HEK293T (cell line): ENCODE data around the gene LSM2.

Source experiments
- CTCF ChIA-PET: fragments of 350-600 bp; formaldehyde crosslinking; extraction: SDS; loops from one replicate; lab custom pipeline; 2021; ENCODE audit warnings: antibody characterized with exemption, inconsistent platforms; lab: Yijun Ruan, JAX
- POLR2A ChIA-PET: fragments of 350-600 bp; formaldehyde crosslinking; extraction: SDS; loops from one replicate; lab custom pipeline; 2020; ENCODE audit warnings: antibody characterized with exemption, inconsistent platforms; lab: Yijun Ruan, JAX
- DNase-seq: peaks from one replicate; pipeline ENCODE4 v3.0.0; 2012; ENCODE audit warnings: mixed read lengths; ENCODE audit errors: extremely low spot score
- ARNT ChIP-seq: fragments of 450-650 bp; IDR thresholded peaks from 2 replicates; pipeline ENCODE4 v1.6.1; 2017; ENCODE audit warnings: mild to moderate bottlenecking
- BHLHE40 ChIP-seq: fragments of 450-650 bp; IDR thresholded peaks from 2 replicates; pipeline ENCODE4 v1.6.1; 2016; ENCODE audit warnings: mild to moderate bottlenecking, moderate library complexity, borderline replicate concordance
- CTBP1 ChIP-seq: fragments of 450-650 bp; IDR thresholded peaks from 2 replicates; pipeline ENCODE4 v1.6.1; 2016; ENCODE audit warnings: borderline replicate concordance
- ELF4 ChIP-seq: fragments of 450-650 bp; IDR thresholded peaks from 2 replicates; pipeline ENCODE4 v1.6.1; 2017; ENCODE audit warnings: antibody characterized with exemption
- FOXA1 ChIP-seq: fragments of 450-650 bp; IDR thresholded peaks from 2 replicates; pipeline ENCODE4 v1.6.1; 2016; ENCODE audit warnings: mild to moderate bottlenecking
- FOXK2 ChIP-seq: fragments of 450-650 bp; IDR thresholded peaks from 2 replicates; pipeline ENCODE4 v1.6.1; 2016; ENCODE audit warnings: mild to moderate bottlenecking
- FOXM1 ChIP-seq: fragments of 450-650 bp; IDR thresholded peaks from 2 replicates; pipeline ENCODE4 v1.6.1; 2017; ENCODE audit warnings: mild to moderate bottlenecking, borderline replicate concordance
- HDGF ChIP-seq: fragments of 450-650 bp; IDR thresholded peaks from 2 replicates; pipeline ENCODE4 v1.6.1; 2017; ENCODE audit warnings: antibody characterized with exemption, borderline replicate concordance
- L3MBTL2 ChIP-seq: fragments of 450-650 bp; conservative IDR thresholded peaks from 2 replicates; pipeline ENCODE4 v1.6.1; 2016; ENCODE audit warnings: mild to moderate bottlenecking
- LEF1 ChIP-seq: fragments of 450-650 bp; IDR thresholded peaks from 2 replicates; pipeline ENCODE4 v1.6.1; 2017; ENCODE audit warnings: mild to moderate bottlenecking, borderline replicate concordance
- NFRKB ChIP-seq: fragments of 450-650 bp; IDR thresholded peaks from 2 replicates; pipeline ENCODE4 v1.6.1; 2016; ENCODE audit warnings: mild to moderate bottlenecking, moderate library complexity
- PKNOX1 ChIP-seq: fragments of 450-650 bp; IDR thresholded peaks from 2 replicates; pipeline ENCODE4 v1.6.1; 2016
- SP1 ChIP-seq: fragments of 450-650 bp; IDR thresholded peaks from 2 replicates; pipeline ENCODE4 v1.6.1; 2017
- SUZ12 ChIP-seq: fragments of 450-650 bp; IDR thresholded peaks from 2 replicates; pipeline ENCODE4 v1.6.1; 2016; ENCODE audit warnings: mild to moderate bottlenecking
- TARDBP ChIP-seq: fragments of 450-650 bp; IDR thresholded peaks from 2 replicates; pipeline ENCODE4 v1.6.1; 2016
- ZNF384 ChIP-seq: fragments of 450-650 bp; IDR thresholded peaks from 2 replicates; pipeline ENCODE4 v1.6.1; 2016

Gene LSM2

DNA sequence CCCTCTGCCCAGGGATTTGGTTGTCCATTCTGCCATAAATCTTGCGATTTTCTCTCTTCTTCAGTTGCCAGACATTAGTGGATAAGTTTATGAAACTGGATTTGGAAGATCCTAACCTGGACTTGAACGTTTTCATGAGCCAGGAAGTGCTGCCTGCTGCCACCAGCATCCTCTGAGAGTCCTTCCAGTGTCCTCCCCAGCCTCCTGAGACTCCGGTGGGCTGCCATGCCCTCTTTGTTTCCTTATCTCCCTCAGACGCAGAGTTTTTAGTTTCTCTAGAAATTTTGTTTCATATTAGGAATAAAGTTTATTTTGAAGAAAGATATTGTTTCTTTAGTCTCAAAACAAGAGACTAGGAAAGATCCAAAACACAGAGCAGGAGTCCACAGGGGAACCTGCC is 44.4 kb downstream of the LSM2 start, which contains the start of gene SAPCD1:
Gene SAPCD1 (plus strand): TSS at position 301 of the 400 bp plus-strand sequence. CDS start 399 bp downstream, outside the sequence.
- ChIA-PET POLR2A (no interaction called here), CTCF (no interaction called here)
- TF ChIP-seq ARNT (no peak), FOXK2 (no peak), PKNOX1 (no peak)
- no peak for DNase-seq

GRCh38 chr6:31761343-31761742 is 45.4 kb downstream of the LSM2 start:
- no peak for TF ChIP-seq CTBP1
- no peak for TF ChIP-seq NFRKB
- TF ChIP-seq ARNT: no peak
- no peak for TF ChIP-seq LEF1
- TF ChIP-seq FOXK2: no peak
- no peak for TF ChIP-seq FOXM1
- no peak for TF ChIP-seq HDGF
- TF ChIP-seq BHLHE40: no peak
- TF ChIP-seq L3MBTL2: no peak
- no peak for TF ChIP-seq SP1
- TF ChIP-seq SUZ12: no peak
- no peak for TF ChIP-seq FOXA1
- TF ChIP-seq TARDBP: no peak
- TF ChIP-seq PKNOX1: no peak
- no peak for TF ChIP-seq ZNF384
- POLR2A ChIA-PET: no interaction called here
- CTCF ChIA-PET: no interaction called here
- DNase-seq: no peak

DNA sequence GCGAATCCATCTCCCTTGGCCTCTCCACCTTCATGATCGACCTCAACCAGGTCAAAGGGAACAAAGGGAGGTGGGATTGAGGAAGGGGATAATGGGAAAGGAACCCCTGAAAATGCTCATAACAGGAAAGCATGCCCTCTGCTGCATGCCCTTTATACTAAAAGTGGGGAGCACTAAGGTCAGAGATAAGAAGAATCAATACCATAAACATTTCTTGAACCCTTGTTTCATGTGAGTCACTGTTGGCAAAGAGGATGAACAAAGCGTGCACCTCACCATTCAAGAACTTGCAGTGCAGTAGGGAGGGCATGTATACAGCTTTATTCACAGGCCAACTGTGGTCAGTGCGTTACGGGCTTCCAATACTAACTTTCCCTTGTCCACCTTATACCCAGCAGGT is 46.0 kb downstream of the LSM2 start:
- TF ChIP-seq ELF4 (no peak), SP1 (no peak), LEF1 (no peak), HDGF (no peak), FOXM1 (no peak), CTBP1 (no peak), SUZ12 (no peak), BHLHE40 (no peak), ARNT (no peak), NFRKB (no peak), FOXA1 (no peak), FOXK2 (no peak), TARDBP (no peak)
- POLR2A ChIA-PET: interaction anchor here (0.9 to 1.0 kb wide), 2 partner anchors 12 to 46 kb away, joined by 3 read pairs; partner anchors contain the start of gene LSM2
- DNase-seq: no peak
- CTCF ChIA-PET: interaction anchor here (1.1 kb wide), 1 partner anchor 9 kb away, joined by 3 read pairs; no protein-coding TSS in a partner anchor

DNA sequence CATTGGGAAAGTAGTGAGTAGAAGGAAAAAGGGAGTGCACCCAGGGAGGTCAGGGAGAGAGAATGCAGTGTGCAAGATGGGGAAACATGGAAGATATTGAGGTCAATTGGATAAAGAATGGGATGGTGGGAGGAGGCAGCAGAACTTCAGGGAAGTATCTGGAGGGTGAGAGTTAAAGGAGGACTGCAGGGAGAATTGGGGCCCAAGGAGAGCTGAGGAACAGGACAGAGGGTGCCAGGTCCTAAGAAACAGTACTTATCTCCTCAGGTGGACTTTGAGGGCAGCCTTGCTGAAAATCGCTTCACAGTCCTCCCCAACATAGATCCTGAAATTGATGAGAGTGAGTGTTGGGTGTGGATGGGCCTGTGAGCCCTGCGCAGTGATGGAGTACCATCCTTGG is 48.5 kb downstream of the LSM2 start:
- ChIA-PET POLR2A (interaction anchor here (0.6 to 2.7 kb wide), 3 partner anchors 18 to 29 kb away, joined by 4 to 22 read pairs (median 5); partner anchors contain the start of genes DDAH2 and MSH5), CTCF (interaction anchor here (0.6 kb wide), 1 partner anchor 26 kb away, joined by 3 read pairs; no protein-coding TSS in a partner anchor)
- TF ChIP-seq NFRKB: no peak
- no peak for TF ChIP-seq LEF1
- TF ChIP-seq CTBP1: no peak
- TF ChIP-seq BHLHE40: no peak
- TF ChIP-seq ELF4: no peak
- TF ChIP-seq SUZ12: no peak
- TF ChIP-seq PKNOX1: no peak
- no peak for TF ChIP-seq FOXK2
- TF ChIP-seq ZNF384: no peak
- no peak for TF ChIP-seq FOXA1
- no peak for TF ChIP-seq ARNT
- no peak for TF ChIP-seq TARDBP

GRCh38 chr6:31752739-31753319 is 53.9 kb downstream of the LSM2 start:
- ChIA-PET CTCF (interaction anchor here (1.3 to 2.5 kb wide), 2 partner anchors 17 to 23 kb away, joined by 3 to 7 read pairs; no protein-coding TSS in a partner anchor), POLR2A (interaction anchor here (0.6 to 5.3 kb wide), 7 partner anchors 13 to 205 kb away, joined by 3 to 57 read pairs (median 3); partner anchors contain the start of genes CLIC1, HSPA1B, MSH5 and NFKBIL1)
- TF ChIP-seq FOXM1: no peak
- TF ChIP-seq PKNOX1: no peak
- no peak for TF ChIP-seq NFRKB
- no peak for TF ChIP-seq TARDBP
- TF ChIP-seq LEF1: no peak
- no peak for TF ChIP-seq FOXK2
- TF ChIP-seq ARNT: no peak
- no peak for TF ChIP-seq HDGF
- TF ChIP-seq FOXA1: no peak
- TF ChIP-seq BHLHE40: no peak
- TF ChIP-seq SUZ12: no peak
- no peak for TF ChIP-seq L3MBTL2
- TF ChIP-seq ZNF384: no peak
- no peak for TF ChIP-seq ELF4
- no peak for TF ChIP-seq CTBP1
- no peak for TF ChIP-seq SP1
- no peak for DNase-seq

More for the DNA sequence above, 48.5 kb downstream of the LSM2 start:
- no peak for DNase-seq
